Spleen (tissue), 7 donors: ENCODE measurements around the gene CCDC93.

ENCODE experiments used
- POLR2A ChIP-seq, 3 donors: fragments of 450-650 bp; IDR thresholded peaks; one replicate each; pipeline ENCODE4 v1.5.1; 2017; ENCODE audit warnings: antibody characterized with exemption in 3 of 3, mild to moderate bottlenecking in 1 of 3
- TF ChIP-seq, protein P1 (sequence below), 11 experiments: fragments of 200-600 bp in 7 of 11; fragments of 450-650 bp in 4 of 11; sonication (generic) in 4 of 11; IDR thresholded peaks in 8 of 11; conservative IDR thresholded peaks in 3 of 11; 1 replicate in 7 of 11; 2 replicates in 4 of 11; pipeline versions ENCODE4 v1.4.0 to v1.8.0; 2016 to 2021; ENCODE audit warnings: antibody characterized with exemption in 11 of 11, inconsistent platforms in 4 of 11, mild to moderate bottlenecking in 1 of 11
- donor health status: DM: no; HTN: no; CAD: no; lungs with moderate emphysema.
- donor health status: DM: no; HTN: no; CAD: no.
- donor health status: DM: no; HTN: no; CAD: no.

DNA sequence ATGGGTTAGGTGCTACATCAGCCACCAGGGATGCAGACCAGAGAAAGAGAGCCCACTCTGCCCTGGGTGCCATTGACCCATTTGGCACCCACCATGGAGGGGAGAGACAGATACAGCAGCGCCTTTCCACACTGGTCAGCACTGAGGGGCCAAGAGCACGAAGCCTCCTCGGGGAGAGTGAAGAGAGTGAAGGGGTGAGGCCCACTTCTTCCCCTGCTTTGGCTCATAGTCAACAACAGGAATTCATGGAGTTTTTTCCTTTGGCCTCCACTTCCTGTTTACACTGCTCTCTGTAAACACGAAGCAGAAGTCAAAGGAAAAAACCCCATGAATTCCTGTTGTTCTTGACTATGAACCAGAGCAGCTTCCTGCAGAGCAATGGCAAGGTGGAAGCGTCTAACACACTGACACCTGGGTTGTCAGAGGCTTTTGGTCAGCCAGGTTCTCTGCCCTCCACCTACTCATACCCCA, 80.0 kb downstream of the CCDC93 start:
- TF ChIP-seq, protein P1, sequence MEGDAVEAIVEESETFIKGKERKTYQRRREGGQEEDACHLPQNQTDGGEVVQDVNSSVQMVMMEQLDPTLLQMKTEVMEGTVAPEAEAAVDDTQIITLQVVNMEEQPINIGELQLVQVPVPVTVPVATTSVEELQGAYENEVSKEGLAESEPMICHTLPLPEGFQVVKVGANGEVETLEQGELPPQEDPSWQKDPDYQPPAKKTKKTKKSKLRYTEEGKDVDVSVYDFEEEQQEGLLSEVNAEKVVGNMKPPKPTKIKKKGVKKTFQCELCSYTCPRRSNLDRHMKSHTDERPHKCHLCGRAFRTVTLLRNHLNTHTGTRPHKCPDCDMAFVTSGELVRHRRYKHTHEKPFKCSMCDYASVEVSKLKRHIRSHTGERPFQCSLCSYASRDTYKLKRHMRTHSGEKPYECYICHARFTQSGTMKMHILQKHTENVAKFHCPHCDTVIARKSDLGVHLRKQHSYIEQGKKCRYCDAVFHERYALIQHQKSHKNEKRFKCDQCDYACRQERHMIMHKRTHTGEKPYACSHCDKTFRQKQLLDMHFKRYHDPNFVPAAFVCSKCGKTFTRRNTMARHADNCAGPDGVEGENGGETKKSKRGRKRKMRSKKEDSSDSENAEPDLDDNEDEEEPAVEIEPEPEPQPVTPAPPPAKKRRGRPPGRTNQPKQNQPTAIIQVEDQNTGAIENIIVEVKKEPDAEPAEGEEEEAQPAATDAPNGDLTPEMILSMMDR (IDR thresholded peaks at IDR 0.05 in 8 of 11, conservative IDR thresholded peaks at IDR 0.05 in 3 of 11), result no peak
- no peak for TF ChIP-seq POLR2A (IDR thresholded peaks at IDR 0.05)
